SJCRH30 (cell line): Measurements from ENCODE around the gene SKOR2. TPM values are rescaled to one million over a fixed set of nuclear protein-coding genes. Genes with fewer than 3 reads are reported as not detected.
"Not testable (repeated sequence)": the region's sequence is repeated elsewhere in the genome, so short reads cannot be mapped to it uniquely, and the experiment has no call there.

Experiments
- DNase-seq, 2 experiments: peaks; one replicate each; pipeline ENCODE4 v3.0.0-alpha.2; 2015 to 2020
- H3K27ac ChIP-seq: fragments of 250-450 bp; sonication (Bioruptor Pico); 2 replicates; pipeline ENCODE4 v1.5.1; 2020; ENCODE audit warnings: mild to moderate bottlenecking, moderate library complexity
- H3K27me3 ChIP-seq: fragments of 250-450 bp; sonication (Bioruptor Pico); 2 replicates; pipeline ENCODE4 v1.5.1; 2020; ENCODE audit warnings: mild to moderate bottlenecking, moderate library complexity
- H3K36me3 ChIP-seq: fragments of 250-450 bp; sonication (Bioruptor Pico); 2 replicates; pipeline ENCODE4 v1.5.1; 2020; ENCODE audit warnings: mild to moderate bottlenecking, moderate library complexity
- H3K4me1 ChIP-seq: fragments of 250-450 bp; sonication (Bioruptor Pico); 2 replicates; pipeline ENCODE4 v1.5.1; 2020; ENCODE audit warnings: mild to moderate bottlenecking, moderate library complexity
- H3K4me3 ChIP-seq: fragments of 250-450 bp; sonication (Bioruptor Pico); 2 replicates; pipeline ENCODE4 v1.5.1; 2020; ENCODE audit warnings: mild to moderate bottlenecking, moderate library complexity
- H3K9me3 ChIP-seq: fragments of 250-450 bp; sonication (Bioruptor Pico); replicated peaks from 2 replicates; pipeline ENCODE4 v1.5.1; 2020; ENCODE audit warnings: mild to moderate bottlenecking, moderate library complexity
- total RNA-seq: library from RNA; depleted of rRNA; stranded (reverse); fragments of >200 nt; shearing (Covaris generic); gene quantifications from 2 replicates; pipeline ENCODE4 v1.2.3, GENCODE V29; 2014

The SKOR2 gene
- total RNA-seq, 1 experiment from 2014 or later = not detected

- no peak overlapping the region for H3K4me3 ChIP-seq
- DNase-seq = no peak
- no peaks in the 10 kb centered on the region for H3K4me1 ChIP-seq
- no peak overlapping the region for H3K27ac ChIP-seq
- H3K9me3 ChIP-seq = no peaks in the 10 kb centered on the region
- H3K27me3 ChIP-seq = no peaks in the 10 kb centered on the region
- H3K36me3 ChIP-seq = no peaks in the 10 kb centered on the region
Observed at GRCh38 chr18:47246027-47246971, 5.2 kb downstream of the SKOR2 start.

DNA sequence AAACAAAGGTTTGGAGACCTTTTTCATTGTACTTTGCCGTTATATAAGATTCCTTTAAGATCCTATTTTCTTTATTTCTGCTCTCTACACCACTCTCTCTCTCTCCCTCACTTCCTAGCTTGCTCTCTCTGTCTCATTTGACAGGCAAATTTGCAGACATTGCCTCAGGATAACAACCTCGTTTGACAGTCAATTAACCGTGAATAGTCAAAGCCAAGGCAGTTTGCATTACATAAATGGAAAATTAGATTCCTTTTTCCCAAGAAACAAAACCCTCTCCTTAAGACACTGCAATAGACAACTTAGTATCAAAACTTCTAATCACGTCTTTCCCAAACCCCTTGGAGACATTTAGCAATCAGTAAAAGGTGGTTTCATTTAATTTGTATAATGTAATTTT is 7.4 kb downstream of the SKOR2 start:
- H3K4me3 ChIP-seq = no peak overlapping the region
- no peaks in the 10 kb centered on the region for H3K27me3 ChIP-seq
- H3K27ac ChIP-seq = no peak overlapping the region
- no peak for DNase-seq
- no peaks in the 10 kb centered on the region for H3K36me3 ChIP-seq
- H3K9me3 ChIP-seq = no peaks in the 10 kb centered on the region
- H3K4me1 ChIP-seq = no peaks in the 10 kb centered on the region

- H3K4me1 ChIP-seq = no peaks in the 10 kb centered on the region
- no peaks in the 10 kb centered on the region for H3K36me3 ChIP-seq
- no peaks in the 10 kb centered on the region for H3K27me3 ChIP-seq
- no peaks in the 10 kb centered on the region for H3K9me3 ChIP-seq
- H3K27ac ChIP-seq = no peak overlapping the region
- no peak overlapping the region for H3K4me3 ChIP-seq
- DNase-seq = no peak
Observed at GRCh38 chr18:47235096-47235495, 16.4 kb downstream of the SKOR2 start.

GRCh38 chr18:47226660-47227059 is 24.8 kb downstream of the SKOR2 start:
- no peaks in the 10 kb centered on the region for H3K4me1 ChIP-seq
- no peaks in the 10 kb centered on the region for H3K9me3 ChIP-seq
- no peak for DNase-seq
- H3K36me3 ChIP-seq = no peaks in the 10 kb centered on the region
- H3K27ac ChIP-seq = no peak overlapping the region
- no peak overlapping the region for H3K4me3 ChIP-seq
- no peaks in the 10 kb centered on the region for H3K27me3 ChIP-seq

DNA sequence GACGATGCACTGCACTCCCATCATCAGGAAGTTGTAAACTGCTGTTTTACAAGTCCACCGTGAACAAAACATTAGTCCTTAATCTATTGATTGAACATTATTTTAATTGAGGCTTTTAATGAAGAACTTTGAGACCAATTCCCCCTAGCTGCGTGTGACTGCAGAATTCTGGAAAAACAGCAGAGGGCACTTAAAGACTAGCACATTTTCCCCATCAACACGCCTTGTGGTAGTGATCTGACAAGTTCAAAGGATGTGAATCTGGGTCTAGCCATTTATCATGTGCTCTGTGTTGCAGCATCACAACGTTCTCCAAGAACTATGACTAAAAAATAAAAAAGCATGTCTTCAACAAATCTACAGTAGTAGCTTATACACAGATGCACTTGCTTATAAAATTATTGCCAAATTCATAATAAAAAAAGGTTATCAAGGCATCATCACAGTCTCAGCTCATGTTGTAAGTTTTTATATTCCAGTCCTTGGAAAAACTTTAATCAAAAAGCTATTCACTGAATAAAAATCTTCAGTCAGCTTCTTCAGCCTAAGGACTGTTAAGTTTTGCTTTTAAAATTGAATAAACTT is 35.8 kb downstream of the SKOR2 start:
- DNase-seq = peak in 1 of 2 experiments; percentile 32
- Histone ChIP-seq H3K27me3 (no peaks in the 10 kb centered on the region), H3K36me3 (no peaks in the 10 kb centered on the region), H3K9me3 (no peaks in the 10 kb centered on the region), H3K27ac (no peak overlapping the region), H3K4me1 (no peaks in the 10 kb centered on the region), H3K4me3 (no peak overlapping the region)

DNA sequence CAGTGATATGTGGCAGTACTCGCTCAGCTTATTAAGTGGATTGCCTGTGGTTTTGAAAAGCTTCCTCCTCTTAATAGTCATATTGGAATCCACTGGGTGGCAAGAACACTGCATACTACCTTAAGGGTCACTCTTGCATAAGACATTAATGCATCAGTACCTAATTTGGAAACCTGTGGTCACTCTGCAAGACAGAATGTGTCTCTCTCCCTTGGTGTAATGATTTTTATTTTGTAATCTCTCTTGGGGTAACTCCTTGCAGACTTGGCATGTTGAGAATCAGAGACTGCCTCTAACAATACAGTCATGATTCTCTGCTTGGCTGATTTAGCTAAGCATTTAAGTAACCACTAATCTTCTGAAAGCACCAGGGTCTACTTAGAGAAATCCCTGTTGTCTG is 42.3 kb downstream of the SKOR2 start:
- Histone ChIP-seq H3K9me3 (no peaks in the 10 kb centered on the region), H3K4me3 (no peak overlapping the region), H3K4me1 (no peaks in the 10 kb centered on the region), H3K27me3 (no peaks in the 10 kb centered on the region), H3K27ac (no peak overlapping the region), H3K36me3 (no peaks in the 10 kb centered on the region)
- no peak for DNase-seq

DNA sequence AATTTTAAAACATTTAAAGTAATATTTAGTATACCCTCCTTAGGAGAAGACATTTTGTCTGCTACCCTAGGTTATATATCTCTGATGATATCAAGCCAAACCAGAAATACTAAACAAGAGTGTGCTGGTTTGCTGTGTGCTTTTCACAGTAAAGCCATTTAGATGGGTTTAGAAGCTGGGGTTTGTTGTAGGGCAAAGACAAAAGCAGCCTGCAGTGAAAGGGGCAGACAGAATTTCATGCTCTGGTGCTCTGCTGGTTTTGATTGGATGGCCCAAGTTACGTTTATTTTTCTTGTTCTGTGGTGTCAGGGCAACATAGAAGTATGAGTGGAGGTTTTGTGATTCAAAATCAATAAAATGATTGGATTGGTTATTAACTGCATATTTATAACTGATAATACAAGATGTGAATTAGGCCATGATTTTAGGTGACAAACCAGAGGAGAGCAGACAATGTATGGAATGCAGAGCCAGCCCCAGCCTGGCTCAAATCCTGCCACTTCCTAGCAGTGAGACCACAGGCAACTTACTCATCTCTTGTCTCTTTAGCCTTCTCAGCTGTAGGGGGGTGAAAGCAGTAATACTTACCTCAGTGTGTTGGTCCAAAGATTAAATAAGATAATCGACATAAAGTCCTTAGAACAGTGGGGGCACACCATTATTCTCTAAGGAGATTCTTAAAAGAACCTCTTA is 44.4 kb downstream of the SKOR2 start:
- Histone ChIP-seq H3K9me3 (no peaks in the 10 kb centered on the region), H3K27me3 (no peaks in the 10 kb centered on the region), H3K4me3 (no peak overlapping the region), H3K36me3 (no peaks in the 10 kb centered on the region), H3K4me1 (no peaks in the 10 kb centered on the region), H3K27ac (no peak overlapping the region)
- DNase-seq = peak in 1 of 2 experiments; percentile 4

DNA sequence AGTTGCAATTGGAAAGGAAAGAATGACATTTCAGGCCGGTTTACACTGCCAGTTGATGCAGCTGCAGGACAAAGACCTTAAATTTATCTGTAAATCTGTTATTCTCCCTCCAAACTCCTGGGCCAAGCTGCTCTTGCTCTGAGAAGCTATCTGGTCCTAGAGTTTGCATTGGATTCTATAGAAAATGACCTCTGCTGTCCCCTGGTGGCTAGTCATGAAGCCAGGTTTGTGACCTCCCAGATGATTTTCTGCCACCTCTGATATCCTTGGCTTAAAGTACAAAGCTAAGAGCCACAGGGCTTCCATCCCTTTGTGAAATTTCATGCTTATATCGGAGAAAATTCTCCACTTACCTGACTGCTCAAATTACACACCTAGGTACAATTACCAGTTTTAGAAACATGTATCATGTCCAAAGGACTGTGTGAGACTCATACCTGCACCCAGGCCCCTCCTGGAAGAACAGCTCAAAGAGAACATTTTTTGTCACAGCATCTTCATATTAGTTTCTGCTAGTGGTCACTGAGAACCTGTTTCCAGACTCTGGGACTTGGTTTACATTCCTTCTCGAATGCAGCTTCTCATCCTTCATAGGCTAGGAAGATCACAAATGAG is 46.4 kb downstream of the SKOR2 start:
- H3K36me3 ChIP-seq = no peaks in the 10 kb centered on the region
- no peaks in the 10 kb centered on the region for H3K4me1 ChIP-seq
- H3K27me3 ChIP-seq = no peaks in the 10 kb centered on the region
- H3K9me3 ChIP-seq = no peaks in the 10 kb centered on the region
- DNase-seq = peak; percentile 14 to 60
- H3K4me3 ChIP-seq = no peak overlapping the region
- H3K27ac ChIP-seq = no peak overlapping the region

DNA sequence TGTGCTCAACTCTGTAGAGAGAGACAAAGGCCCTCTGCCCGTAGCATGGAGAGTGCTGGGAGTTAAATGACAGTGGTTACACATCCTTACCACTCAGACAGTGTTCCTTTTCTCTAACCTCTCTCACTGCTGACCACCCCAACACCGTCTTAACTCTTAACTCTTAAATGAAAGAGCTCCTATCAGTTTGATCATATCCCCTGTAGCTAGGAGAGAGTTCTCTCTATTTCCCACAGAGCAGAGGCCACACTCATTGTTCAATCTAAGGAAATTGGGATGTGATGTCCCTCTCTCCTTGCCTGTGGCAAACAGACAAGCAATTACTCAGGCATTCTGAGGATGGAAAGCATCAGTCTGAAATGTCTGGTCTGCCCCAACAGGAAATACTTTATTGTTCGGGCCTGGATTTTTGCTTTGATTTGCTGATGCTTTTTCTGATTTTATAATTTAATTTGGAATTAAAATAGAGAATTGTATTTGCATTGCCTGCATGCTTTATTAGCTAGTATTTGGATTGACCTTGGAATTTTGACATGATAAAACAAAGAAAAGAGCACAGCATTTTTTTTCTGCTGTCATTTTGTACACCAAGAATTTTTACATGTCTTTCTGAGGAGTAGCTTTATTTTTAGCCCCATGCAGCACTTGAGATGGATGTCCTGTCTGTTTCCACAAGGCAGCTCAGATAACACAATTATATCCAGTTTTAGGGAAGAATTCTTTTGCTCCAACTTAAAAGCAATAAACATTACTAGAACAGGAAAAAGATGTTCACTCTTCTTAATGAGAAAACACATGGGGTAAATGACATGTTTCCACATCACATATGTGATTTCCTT is 47.6 kb downstream of the SKOR2 start:
- Histone ChIP-seq H3K4me1 (no peaks in the 10 kb centered on the region), H3K36me3 (no peaks in the 10 kb centered on the region), H3K4me3 (no peak overlapping the region), H3K9me3 (no peaks in the 10 kb centered on the region), H3K27ac (no peak overlapping the region), H3K27me3 (no peaks in the 10 kb centered on the region)
- DNase-seq = no peak

GRCh38 chr18:47195961-47196360 is 55.5 kb downstream of the SKOR2 start:
- H3K27me3 ChIP-seq, H3K4me3 ChIP-seq, H3K36me3 ChIP-seq, H3K27ac ChIP-seq, H3K9me3 ChIP-seq, H3K4me1 ChIP-seq, DNase-seq: not testable (repeated sequence)

- H3K9me3 ChIP-seq = no peaks in the 10 kb centered on the region
- H3K4me3 ChIP-seq = no peak overlapping the region
- no peaks in the 10 kb centered on the region for H3K36me3 ChIP-seq
- no peak overlapping the region for H3K27ac ChIP-seq
- no peaks in the 10 kb centered on the region for H3K4me1 ChIP-seq
- no peak for DNase-seq
- no peaks in the 10 kb centered on the region for H3K27me3 ChIP-seq
Observed at GRCh38 chr18:47191961-47192360, 59.5 kb downstream of the SKOR2 start.

DNA sequence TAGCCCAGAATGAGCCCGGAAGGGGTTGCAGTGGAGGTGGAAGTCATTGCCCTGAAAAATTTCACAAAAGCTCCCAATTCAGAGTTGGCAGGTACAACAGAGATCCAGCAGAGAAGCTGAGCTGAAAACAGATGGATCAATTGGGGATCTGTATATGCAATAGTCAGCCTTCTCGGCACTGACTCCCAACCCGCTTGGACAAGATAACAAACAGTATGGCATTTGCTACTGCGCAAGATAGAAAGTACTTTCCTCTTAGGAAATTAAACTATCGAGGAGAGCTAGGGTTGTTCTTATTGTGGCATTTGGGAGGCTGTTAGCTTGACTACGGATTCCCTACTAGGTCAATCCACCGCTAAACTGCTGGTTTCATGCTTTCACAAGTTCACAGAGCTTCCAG is 63.7 kb downstream of the SKOR2 start:
- no peaks in the 10 kb centered on the region for H3K36me3 ChIP-seq
- DNase-seq = no peak
- H3K4me3 ChIP-seq = no peak overlapping the region
- H3K4me1 ChIP-seq = no peaks in the 10 kb centered on the region
- H3K9me3 ChIP-seq = no peaks in the 10 kb centered on the region
- no peak overlapping the region for H3K27ac ChIP-seq
- no peaks in the 10 kb centered on the region for H3K27me3 ChIP-seq

DNA sequence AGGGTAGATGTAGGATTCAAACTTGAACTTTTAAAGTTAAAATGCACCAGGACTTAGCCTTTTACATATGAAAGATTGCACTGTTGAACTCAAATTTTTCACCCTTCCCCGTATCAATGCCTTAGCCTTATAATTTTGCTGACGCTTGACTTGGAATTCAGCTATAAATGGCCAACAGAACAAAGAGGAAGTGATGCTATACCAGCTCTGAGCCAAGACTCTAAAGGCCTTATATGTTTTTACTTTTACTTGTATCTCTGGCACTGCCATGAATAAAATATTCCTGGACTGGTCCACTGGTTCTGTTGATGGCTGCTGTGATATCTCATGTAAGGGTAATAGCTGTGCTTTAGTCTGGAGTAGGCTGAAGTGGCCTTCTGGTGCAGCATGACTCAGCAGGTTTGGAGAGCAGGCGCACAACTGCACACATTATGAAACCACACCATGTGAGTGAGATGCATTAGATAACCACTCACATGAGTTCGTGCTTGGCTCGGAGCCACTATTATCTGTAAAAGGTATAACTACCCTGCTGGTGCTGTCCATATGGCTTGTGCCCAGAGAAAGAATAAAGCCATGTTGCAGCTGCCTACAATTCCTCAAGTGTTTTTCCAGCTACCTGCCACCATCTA is 66.9 kb downstream of the SKOR2 start:
- no peaks in the 10 kb centered on the region for H3K9me3 ChIP-seq
- H3K27me3 ChIP-seq = no peaks in the 10 kb centered on the region
- DNase-seq = peak; percentile 24 to 29
- no peak overlapping the region for H3K4me3 ChIP-seq
- H3K27ac ChIP-seq = no peak overlapping the region
- H3K4me1 ChIP-seq = no peaks in the 10 kb centered on the region
- no peaks in the 10 kb centered on the region for H3K36me3 ChIP-seq

GRCh38 chr18:47182156-47182555 is 69.3 kb downstream of the SKOR2 start:
- not testable (repeated sequence) for H3K36me3 ChIP-seq, H3K27me3 ChIP-seq, H3K27ac ChIP-seq, DNase-seq, H3K4me3 ChIP-seq, H3K4me1 ChIP-seq, H3K9me3 ChIP-seq
